ENCODE data around the gene CYB561D1. TPM values are rescaled to one million over a fixed set of nuclear protein-coding genes. Genes with fewer than 3 reads are reported as not detected.
A peak's percentile ranks its signal among the peaks of the same experiment; 100 is the strongest.

CYB561D1 gene
- total RNA-seq, 1 donor from 2014 or later = 5.8 TPM

GRCh38 chr1:109495738-109496137 lies 1.8 kb downstream of the CYB561D1 start:
- DNase-seq (ENCODE audit: missing footprints) (no peak), ATAC-seq (no peak)
- intact Hi-C loops (cut with DNase I) = no loop called here

GRCh38 chr1:109497449-109498160 lies 3.7 kb downstream of the CYB561D1 start:
- intact Hi-C loops (cut with DNase I) = no loop called here
- ATAC-seq = no peak
- DNase-seq (ENCODE audit: missing footprints) = no peak

- ATAC-seq (no peak), DNase-seq (ENCODE audit: missing footprints) (no peak)
- intact Hi-C loops (cut with DNase I) = no loop called here
Measured at GRCh38 chr1:109498161-109498801, 4.4 kb downstream of the CYB561D1 start.

GRCh38 chr1:109499081-109499480 lies 5.2 kb downstream of the CYB561D1 start:
- no peak for DNase-seq (ENCODE audit: missing footprints)
- no peak for ATAC-seq
- intact Hi-C loops (cut with DNase I) = no loop called here

GRCh38 chr1:109499661-109500536 lies 6.0 kb downstream of the CYB561D1 start:
- ATAC-seq = no peak
- DNase-seq (ENCODE audit: missing footprints) = no peak

GRCh38 chr1:109500941-109501381 lies 7.1 kb downstream of the CYB561D1 start:
- DNase-seq (ENCODE audit: missing footprints) (no peak), ATAC-seq (no peak)
- intact Hi-C loops (cut with DNase I) = no loop called here

More at GRCh38 chr1:109499661-109500536, 6.0 kb downstream of the CYB561D1 start:
- intact Hi-C loops (cut with DNase I) = no loop called here

GRCh38 chr1:109501644-109502363 lies 7.9 kb downstream of the CYB561D1 start:
- no peak for ATAC-seq
- intact Hi-C loops (cut with DNase I) = no loop called here
- DNase-seq (ENCODE audit: missing footprints) = no peak

GRCh38 chr1:109502364-109502851 lies 8.5 kb downstream of the CYB561D1 start:
- ATAC-seq = no peak

GRCh38 chr1:109503935-109504334 lies 10.0 kb downstream of the CYB561D1 start:
- intact Hi-C loops (cut with DNase I) = no loop called here
- no peak for DNase-seq (ENCODE audit: missing footprints)
- no peak for ATAC-seq

More at GRCh38 chr1:109502364-109502851, 8.5 kb downstream of the CYB561D1 start:
- no peak for DNase-seq (ENCODE audit: missing footprints)
- intact Hi-C loops (cut with DNase I) = no loop called here

GRCh38 chr1:109504974-109505373 lies 11.1 kb downstream of the CYB561D1 start:
- no peak for ATAC-seq
- no peak for DNase-seq (ENCODE audit: missing footprints)
- intact Hi-C loops (cut with DNase I) = no loop called here

- ATAC-seq (no peak), DNase-seq (ENCODE audit: missing footprints) (no peak)
Measured at GRCh38 chr1:109508001-109508872, 14.3 kb downstream of the CYB561D1 start.

GRCh38 chr1:109508873-109509175 lies 14.9 kb downstream of the CYB561D1 start:
- intact Hi-C loops (cut with DNase I) = no loop called here
- DNase-seq (ENCODE audit: missing footprints) (no peak), ATAC-seq (no peak)

More at GRCh38 chr1:109508001-109508872, 14.3 kb downstream of the CYB561D1 start:
- intact Hi-C loops (cut with DNase I) = no loop called here

- ATAC-seq (peak; percentile 84), DNase-seq (ENCODE audit: missing footprints) (no peak)
- intact Hi-C loops (cut with DNase I) = no loop called here
Measured at GRCh38 chr1:109509176-109510134, 15.6 kb downstream of the CYB561D1 start, which contains the start of gene AMIGO1. Gene AMIGO1, minus strand, starts transcription at chr1:109509727. Its CDS starts 815 bp downstream, at chr1:109508912.

GRCh38 chr1:109513110-109513710 lies 19.3 kb downstream of the CYB561D1 start:
- intact Hi-C loops (cut with DNase I) = no loop called here
- ATAC-seq (no peak), DNase-seq (ENCODE audit: missing footprints) (no peak)

- ATAC-seq (no peak), DNase-seq (ENCODE audit: missing footprints) (no peak)
- intact Hi-C loops (cut with DNase I) = no loop called here
Measured at GRCh38 chr1:109514846-109515245, 21.0 kb downstream of the CYB561D1 start.

GRCh38 chr1:109516872-109517271 lies 23.0 kb downstream of the CYB561D1 start:
- DNase-seq (ENCODE audit: missing footprints) (no peak), ATAC-seq (no peak)
- intact Hi-C loops (cut with DNase I) = no loop called here
